NCI-H345 treated with DMSO at 0.1 percent for 48 hours (cell line): Measurements from ENCODE around the gene PSAP.

ENCODE experiments used
- DNase-seq: peaks from one replicate; lab custom pipeline; 2025; ENCODE audit not compliant: unreplicated experiment; lab: John Stamatoyannopoulos, UW

Gene PSAP

GRCh38 chr10:71769279-71769823, 81.7 kb downstream of the PSAP start:
- no peak for DNase-seq

GRCh38 chr10:71767420-71768035, 83.5 kb downstream of the PSAP start:
- no peak for DNase-seq

GRCh38 chr10:71766717-71767419, 84.2 kb downstream of the PSAP start:
- no peak for DNase-seq
